K562 (cell line): ENCODE measurements around the gene PRKAR2B. TPM values are rescaled to one million over a fixed set of nuclear protein-coding genes. Genes with fewer than 3 reads are reported as not detected.

ENCODE experiments used
- CCNT2 ChIP-seq: IDR thresholded peaks from 2 replicates; pipeline ENCODE4 v1.6.1; 2011; ENCODE audit warnings: borderline replicate concordance, low read depth, mild to moderate bottlenecking, moderate library complexity, mixed read lengths, low read length; ENCODE audit not compliant: insufficient read length; ENCODE audit errors: extremely low read depth
- E2F5 ChIP-seq: sonication (generic); formaldehyde crosslinking; IDR thresholded peaks from 2 replicates; pipeline ENCODE4 v1.8.0; 2022; ENCODE audit warnings: mild to moderate bottlenecking, missing genetic modification reagents
- ELK1 ChIP-seq: sonication (generic); formaldehyde crosslinking; IDR thresholded peaks from 2 replicates; pipeline ENCODE4 v1.8.1; 2022; ENCODE audit warnings: missing genetic modification reagents
- FOXA3 ChIP-seq, 2 experiments: fragments of 450-650 bp in 1 of 2; sonication (generic) in 1 of 2; formaldehyde crosslinking; IDR thresholded peaks in 1 of 2; conservative IDR thresholded peaks in 1 of 2; 2 replicates each; pipeline versions ENCODE4 v1.4.0 to v1.8.0; 2020 to 2022; ENCODE audit warnings: mild to moderate bottlenecking in 2 of 2, missing genetic modification reagents in 1 of 2
- GATA2 ChIP-seq: sonication (generic); formaldehyde crosslinking; IDR thresholded peaks from 2 replicates; pipeline ENCODE4 v1.4.0; 2020; ENCODE audit warnings: mild to moderate bottlenecking, missing genetic modification reagents
- HDAC3 ChIP-seq: fragments of 450-650 bp; IDR thresholded peaks from 2 replicates; pipeline ENCODE4 v1.6.1; 2018; ENCODE audit warnings: borderline replicate concordance, mild to moderate bottlenecking, moderate library complexity; ENCODE audit not compliant: partially characterized antibody
- HNRNPUL1 ChIP-seq: fragments of 200-400 bp; formaldehyde crosslinking; IDR thresholded peaks from 2 replicates; pipeline ENCODE4 v1.6.1; 2017; ENCODE audit warnings: low read length
- ILK ChIP-seq: fragments of 450-650 bp; IDR thresholded peaks from 2 replicates; pipeline ENCODE4 v1.6.1; 2016; ENCODE audit warnings: missing genetic modification characterization, low read depth, mild to moderate bottlenecking, missing compliant biosample characterization, moderate library complexity, borderline replicate concordance
- KDM2B ChIP-seq: fragments of 250-450 bp; sonication (Bioruptor Pico); IDR thresholded peaks from 2 replicates; pipeline ENCODE4 v1.8.0; 2021; ENCODE audit warnings: mild to moderate bottlenecking, moderate library complexity
- MLLT1 ChIP-seq, 2 experiments: fragments of 450-650 bp; IDR thresholded peaks; 2 replicates each; pipeline ENCODE4 v1.6.1; 2016
- POLR2G ChIP-seq: fragments of 200-400 bp; formaldehyde crosslinking; IDR thresholded peaks from 2 replicates; pipeline ENCODE4 v1.6.1; 2017; ENCODE audit warnings: low read depth, mild to moderate bottlenecking, antibody characterized with exemption, low read length, moderate library complexity
- SMC3 ChIP-seq: conservative IDR thresholded peaks from 2 replicates; pipeline ENCODE4 v1.6.1; 2011; ENCODE audit warnings: low read depth, low read length, improper control_type of control experiment; ENCODE audit not compliant: insufficient read depth
- THAP12 ChIP-seq: fragments of 250-450 bp; sonication (Bioruptor Pico); IDR thresholded peaks from 2 replicates; pipeline ENCODE4 v1.9.0; 2021; ENCODE audit warnings: mild to moderate bottlenecking, inconsistent platforms
- ZNF436 ChIP-seq: fragments of 250-450, 450-650 bp; sonication (Bioruptor Pico); formaldehyde crosslinking; IDR thresholded peaks from 2 replicates; pipeline ENCODE4 v1.7.0; 2020; ENCODE audit warnings: mild to moderate bottlenecking
- ZNF444 ChIP-seq: fragments of 250-450 bp; sonication (Bioruptor Pico); IDR thresholded peaks from 2 replicates; pipeline ENCODE4 v1.4.0; 2020; ENCODE audit warnings: mild to moderate bottlenecking, moderate library complexity
- ZNF609 ChIP-seq: sonication (generic); formaldehyde crosslinking; IDR thresholded peaks from 2 replicates; pipeline ENCODE4 v1.8.1; 2023; ENCODE audit warnings: missing genetic modification reagents, mild to moderate bottlenecking, borderline replicate concordance
- ZNF668 ChIP-seq: fragments of 250-450 bp; sonication (Bioruptor Pico); IDR thresholded peaks from 2 replicates; pipeline ENCODE4 v1.8.0; 2022; ENCODE audit warnings: mild to moderate bottlenecking, inconsistent platforms
- polyA plus RNA-seq, 8 experiments: library from polyadenylated mRNA; depleted of rRNA in 4 of 8; stranded (reverse) in 5 of 8; unstranded in 3 of 8; fragments of >200 nt; fragmentation: Nextera tagmentation in 2 of 8; fragmentation: Illumina TruSeq in 1 of 8; extraction: Ambion mirVana in 2 of 8; extraction: Trizol in 1 of 8; gene quantifications; 2 replicates each; pipeline versions ENCODE4 v1.2.1 to v1.2.3, GENCODE V29; 2011 to 2014; ENCODE audit warnings: inconsistent platforms in 1 of 8, missing spikeins in 1 of 8
- total RNA-seq, 7 experiments: library from RNA; depleted of rRNA in 6 of 7; stranded (reverse); fragments of >200 nt in 6 of 7; fragmentation: Illumina TruSeq in 2 of 7; extraction: Trizol in 2 of 7; gene quantifications; 2 replicates each; pipeline versions ENCODE4 v1.2.1 to v1.2.3, GENCODE V29; 2011 to 2021; ENCODE audit warnings: low replicate concordance in 1 of 7

The PRKAR2B gene
- total and polyA plus RNA-seq, 9 of the 15 experiments (the other 6 are each of a cell fraction or from before 2014, with no cell fraction given), result 59.0 to 173 (median 129) TPM

GRCh38 chr7:107016312-107016711 lies 28.2 kb upstream of the PRKAR2B start (continued):
- TF ChIP-seq ELK1 (CRISPR knock-in tag) (no peak), HDAC3 (no peak), E2F5 (CRISPR knock-in tag) (no peak), THAP12 (no peak), ZNF668 (CRISPR knock-in tag) (no peak), ZNF609 (CRISPR knock-in tag) (no peak), POLR2G (no peak), ZNF444 (CRISPR knock-in tag) (no peak), ZNF436 (no peak), FOXA3 (CRISPR knock-in tag; conservative IDR thresholded peaks at IDR 0.05 in 1 of 2, IDR thresholded peaks at IDR 0.05 in 1 of 2) (no peak), SMC3 (no peak), MLLT1 (IDR thresholded peaks at IDR 0.05) (no peak), ILK (tag) (no peak), CCNT2 (peak; percentile 40), KDM2B (CRISPR knock-in tag) (no peak), HNRNPUL1 (no peak), GATA2 (0 out of 2 replicates have a peak, but pooled peaks have one; percentile 55)
